ENCODE measurements around the gene CAB39.

- no peak for TF ChIP-seq CTCF (conservative IDR thresholded peaks at IDR 0.05; ENCODE audit: low read depth in 2 of 2)
- no peak for TF ChIP-seq EZH2 (IDR thresholded peaks at IDR 0.05; ENCODE audit: low read depth, unreplicated experiment)
- TF ChIP-seq EZH2phosphoT487 (IDR thresholded peaks at IDR 0.05; ENCODE audit: unreplicated experiment), result no peak
- no peak for TF ChIP-seq POLR2AphosphoS5 (IDR thresholded peaks at IDR 0.05; ENCODE audit: low read depth)
- TF ChIP-seq REST (IDR thresholded peaks at IDR 0.05; ENCODE audit: unreplicated experiment), result no peak
Observed at GRCh38 chr2:230821991-230822520, 109.4 kb downstream of the CAB39 start.
